Hematopoietic multipotent progenitor cell treated with erythropoietin and hydrocortisone succinate and interleukin-3 and kit ligand, for 4 days (in vitro differentiated cells): Measurements from ENCODE around the gene CLCN1.
"Not testable (repeated sequence)": the region's sequence is repeated elsewhere in the genome, so short reads cannot be mapped to it uniquely, and the experiment has no call there.

Source experiments
- DNase-seq: peaks from one replicate; pipeline ENCODE4 v3.0.0-alpha.2; 2015

CLCN1 gene

DNA sequence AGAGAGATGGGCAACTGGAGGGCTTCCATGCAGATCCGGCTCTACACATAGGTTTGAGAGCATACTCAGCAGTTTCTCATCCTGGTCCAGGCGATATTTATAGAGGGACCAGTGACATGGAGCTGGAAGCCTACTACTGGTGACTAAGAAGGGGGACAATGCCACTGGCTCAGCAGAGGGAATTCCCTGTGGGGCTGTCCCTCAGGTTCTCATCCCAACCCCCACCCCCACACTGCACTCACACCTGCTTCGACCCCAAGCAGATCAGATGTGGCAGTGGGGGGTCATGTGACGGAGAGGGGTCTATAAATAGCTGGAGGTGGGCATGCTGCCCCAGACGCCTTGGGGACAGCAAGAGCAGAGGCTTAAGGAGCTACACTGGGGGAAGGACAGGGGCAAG is at the start of gene CLCN1:
Gene CLCN1 (plus strand): TSS at position 336 of the 400 bp plus-strand sequence. CDS start 102 bp downstream, outside the sequence.
- DNase-seq = no peak

GRCh38 chr7:143269251-143269650 is 46.7 kb upstream of the CLCN1 start:
- no peak for DNase-seq

- DNase-seq = no peak
These were observed 44.7 kb upstream of the CLCN1 start for GRCh38 chr7:143271240-143271639.

DNA sequence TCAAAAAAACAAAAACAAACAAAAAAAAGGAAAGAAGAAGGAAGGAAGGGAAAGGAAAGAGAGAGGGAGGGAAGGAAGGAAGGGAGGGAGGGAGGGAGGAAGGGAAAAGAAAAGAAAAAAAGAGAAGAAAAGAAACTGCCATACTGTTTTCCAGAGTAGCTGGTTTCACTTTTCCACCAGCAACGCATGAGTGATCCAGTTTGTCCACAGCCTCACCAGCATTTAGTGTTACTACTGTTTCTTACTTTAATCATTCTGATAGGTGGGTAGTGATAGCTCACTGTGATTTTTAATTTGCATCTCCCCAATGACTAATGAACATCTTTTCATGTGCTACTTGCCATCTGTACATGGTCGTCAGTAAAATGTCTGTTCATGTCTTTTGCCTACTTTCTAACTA is 43.0 kb upstream of the CLCN1 start:
- DNase-seq = no peak

DNA sequence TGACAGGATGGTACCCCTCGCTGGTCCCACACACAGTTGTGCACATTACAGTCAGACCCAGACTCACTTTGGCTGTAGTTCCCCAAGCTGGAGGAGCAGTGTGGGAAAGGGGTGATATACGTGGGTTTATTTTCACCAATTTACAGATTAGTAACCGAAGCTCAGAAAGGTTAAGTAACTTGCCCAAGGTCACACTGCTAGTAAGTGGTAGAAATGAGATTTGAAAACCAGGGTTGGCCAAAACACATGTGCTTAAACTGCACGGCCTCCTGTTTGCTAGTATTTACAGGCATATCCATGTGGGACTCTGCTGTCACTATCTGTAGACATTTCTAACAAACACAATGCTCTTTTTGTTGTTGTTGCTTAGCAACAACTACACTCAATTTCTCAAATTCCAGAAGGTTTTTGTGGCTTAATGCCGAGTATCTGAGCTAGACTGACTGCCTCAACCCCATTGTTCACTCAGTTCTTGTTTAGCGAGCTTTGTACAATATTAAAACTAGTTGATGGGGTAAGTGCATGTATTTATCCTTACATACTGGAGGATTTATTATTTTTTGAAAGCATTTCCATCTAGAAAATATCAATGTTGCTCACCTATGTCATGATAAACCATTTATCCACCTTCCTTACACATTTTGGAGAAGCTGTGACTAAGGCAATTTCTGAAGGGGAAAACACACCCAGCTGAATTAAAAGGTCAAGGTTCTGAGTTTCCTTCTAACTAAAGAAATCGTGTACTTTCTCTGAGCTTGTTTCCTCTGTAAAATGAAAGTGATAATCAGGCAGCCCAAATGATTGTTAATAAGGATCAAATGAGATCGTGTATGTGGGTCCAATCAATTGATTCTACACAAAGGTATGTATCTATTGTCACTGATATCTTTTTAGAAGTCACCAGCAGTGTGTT is 36.5 kb upstream of the CLCN1 start:
- no peak for DNase-seq

GRCh38 chr7:143280160-143280559 is 35.8 kb upstream of the CLCN1 start:
- no peak for DNase-seq

DNA sequence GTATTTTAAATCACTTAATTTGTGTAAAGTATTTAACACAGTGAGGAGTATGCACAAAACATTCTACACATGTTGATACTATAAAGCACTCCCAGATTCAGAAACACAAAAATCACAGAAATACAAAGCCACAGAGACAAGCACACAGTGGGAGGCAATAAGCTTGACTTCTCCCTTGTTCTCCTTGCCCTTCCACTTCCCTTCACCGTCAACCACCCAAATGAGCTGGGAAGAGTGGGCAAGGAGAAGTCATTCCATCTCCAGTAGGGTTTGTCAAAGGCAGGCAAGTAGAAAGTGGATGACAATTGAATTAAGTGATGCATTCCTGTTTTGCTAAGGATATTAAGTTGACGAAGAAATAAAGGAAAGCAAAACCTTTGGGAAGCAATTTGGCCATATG is 35.3 kb upstream of the CLCN1 start:
- DNase-seq = no peak

DNA sequence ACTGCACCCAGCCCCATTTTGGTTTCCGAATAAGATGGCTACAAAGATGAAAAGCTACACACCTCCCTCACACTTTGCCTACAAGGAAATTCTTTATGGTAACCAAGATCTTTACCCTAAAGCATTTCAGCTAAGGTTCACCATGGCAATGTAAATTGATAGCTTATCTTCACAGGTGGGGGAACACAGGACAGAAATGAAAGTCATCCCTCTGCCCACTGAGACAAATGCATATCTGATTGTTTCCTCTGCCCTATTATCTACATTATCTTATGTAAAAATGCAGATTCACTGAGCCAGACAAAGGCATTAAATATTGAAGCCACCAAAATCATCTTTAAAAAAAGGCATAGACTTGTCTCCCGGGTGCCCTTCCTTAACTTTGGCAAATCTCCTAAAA is 34.4 kb upstream of the CLCN1 start:
- DNase-seq = no peak

DNA sequence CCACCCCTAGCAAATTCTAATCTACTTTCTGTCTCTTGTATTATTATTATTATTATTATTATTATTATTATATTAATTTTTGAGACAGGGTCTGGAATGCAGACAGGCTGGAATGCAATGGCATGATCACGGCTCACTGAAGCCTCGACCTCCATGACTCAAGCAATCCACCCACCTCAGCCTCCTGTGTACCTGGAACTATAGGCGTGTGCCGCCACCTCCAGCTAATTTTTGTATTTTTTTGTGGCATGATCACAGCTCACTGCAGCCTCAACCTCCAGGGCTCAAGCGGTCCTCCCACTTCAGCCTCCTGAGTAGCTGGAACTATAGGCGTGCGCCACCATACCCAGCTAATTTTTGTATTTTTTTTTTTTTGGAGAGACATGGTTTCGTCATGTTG is 33.8 kb upstream of the CLCN1 start:
- no peak for DNase-seq

GRCh38 chr7:143283381-143283780 is 32.5 kb upstream of the CLCN1 start:
- no peak for DNase-seq

- no peak for DNase-seq
These were observed 31.1 kb upstream of the CLCN1 start, which contains the start of gene TMEM139 for GRCh38 chr7:143284591-143285469. Gene TMEM139, plus strand, starts transcription at chr7:143284958. Its CDS starts 1,000 bp downstream, at chr7:143285958.

GRCh38 chr7:143285470-143285778 is 30.5 kb upstream of the CLCN1 start:
- DNase-seq = no peak

GRCh38 chr7:143285806-143286521 is 29.9 kb upstream of the CLCN1 start:
- no peak for DNase-seq

DNA sequence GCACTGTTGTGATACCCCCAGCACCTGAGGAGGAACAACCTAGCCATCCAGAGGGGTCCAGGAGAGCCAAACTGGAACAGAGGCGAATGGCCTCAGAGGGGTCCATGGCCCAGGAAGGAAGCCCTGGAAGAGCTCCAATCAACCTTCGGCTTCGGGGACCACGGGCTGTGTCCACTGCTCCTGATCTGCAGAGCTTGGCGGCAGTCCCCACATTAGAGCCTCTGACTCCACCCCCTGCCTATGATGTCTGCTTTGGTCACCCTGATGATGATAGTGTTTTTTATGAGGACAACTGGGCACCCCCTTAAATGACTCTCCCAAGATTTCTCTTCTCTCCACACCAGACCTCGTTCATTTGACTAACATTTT is 29.4 kb upstream of the CLCN1 start:
- no peak for DNase-seq

DNA sequence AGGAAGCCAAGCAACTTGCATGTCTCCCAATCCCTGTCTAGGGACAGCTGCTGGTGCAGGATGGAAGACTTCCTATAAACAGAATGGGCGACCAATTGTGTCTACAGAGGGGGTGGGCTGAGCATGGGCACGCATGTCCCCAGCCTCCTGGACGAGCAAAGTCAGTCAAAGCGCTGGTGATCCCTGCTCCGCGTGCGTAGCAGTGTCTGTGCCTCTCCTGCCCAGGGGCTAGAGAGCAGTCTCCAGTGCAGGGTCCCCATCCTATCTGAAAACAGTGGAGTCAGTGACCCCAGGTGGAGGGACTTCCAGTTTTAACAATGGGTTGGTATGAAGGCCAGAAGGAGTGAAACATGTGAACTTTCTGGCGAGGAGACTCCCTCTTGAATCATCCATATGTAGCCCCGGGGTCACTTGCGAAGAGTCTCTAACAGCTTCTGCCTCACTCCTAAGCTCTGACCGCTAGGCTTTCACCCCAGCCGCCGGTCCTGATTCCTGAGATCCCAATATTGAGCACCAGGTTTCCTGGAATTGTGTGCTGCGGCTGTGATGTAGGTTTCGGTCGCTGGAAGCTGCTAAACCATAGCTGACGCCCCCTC is 28.5 kb upstream of the CLCN1 start:
- DNase-seq = no peak

- peak; percentile 99 for DNase-seq
These were observed 27.7 kb upstream of the CLCN1 start, which contains the start of gene CASP2 for GRCh38 chr7:143287935-143288826. Gene CASP2, plus strand, starts transcription at chr7:143288351. Its CDS starts 105 bp downstream, at chr7:143288456.

GRCh38 chr7:143288836-143289235 is 27.1 kb upstream of the CLCN1 start:
- peak; percentile 31 for DNase-seq

DNA sequence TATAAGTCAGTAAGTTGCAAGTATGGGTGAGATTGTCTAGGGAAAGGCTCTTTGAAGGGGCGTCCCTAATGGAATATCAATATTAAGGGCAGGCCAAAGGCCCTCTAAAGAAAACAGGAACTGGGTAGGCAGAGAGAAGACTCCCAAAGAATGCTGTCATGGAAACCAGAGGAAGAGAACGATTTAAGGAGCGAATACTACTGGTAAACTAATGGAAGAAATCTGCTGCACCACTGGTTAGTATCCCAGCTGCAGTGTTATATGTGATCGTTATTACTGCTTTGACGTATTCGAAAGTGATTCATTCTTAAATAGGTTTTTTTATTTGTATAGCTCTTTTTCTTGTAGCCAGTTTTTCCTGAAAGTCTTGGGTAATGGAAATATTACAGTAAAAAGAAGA is 26.5 kb upstream of the CLCN1 start:
- DNase-seq = peak; percentile 55

DNA sequence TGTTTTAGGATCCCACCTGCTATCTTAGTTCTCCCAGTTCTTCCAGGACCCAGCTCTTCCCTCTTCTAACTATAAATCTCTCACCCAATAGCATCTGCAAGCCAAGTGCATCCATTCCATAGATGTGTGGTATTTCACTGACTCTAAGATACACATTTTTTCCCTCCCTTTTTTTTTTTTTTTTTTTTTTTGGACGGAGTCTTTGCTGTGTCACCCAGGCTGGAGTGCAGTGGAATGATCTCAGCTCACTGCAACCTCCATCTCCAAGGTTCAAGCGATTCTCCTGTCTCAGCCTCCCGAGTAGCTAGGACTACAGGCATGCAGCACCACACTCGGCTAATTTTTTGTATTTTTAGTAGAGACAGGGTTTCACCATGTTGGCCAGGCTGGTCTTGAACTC is 26.0 kb upstream of the CLCN1 start:
- DNase-seq = not testable (repeated sequence)

- no peak for DNase-seq
These were observed 25.6 kb upstream of the CLCN1 start for GRCh38 chr7:143290293-143290692.

GRCh38 chr7:143292876-143293275 is 23.0 kb upstream of the CLCN1 start:
- peak; percentile 54 for DNase-seq

DNA sequence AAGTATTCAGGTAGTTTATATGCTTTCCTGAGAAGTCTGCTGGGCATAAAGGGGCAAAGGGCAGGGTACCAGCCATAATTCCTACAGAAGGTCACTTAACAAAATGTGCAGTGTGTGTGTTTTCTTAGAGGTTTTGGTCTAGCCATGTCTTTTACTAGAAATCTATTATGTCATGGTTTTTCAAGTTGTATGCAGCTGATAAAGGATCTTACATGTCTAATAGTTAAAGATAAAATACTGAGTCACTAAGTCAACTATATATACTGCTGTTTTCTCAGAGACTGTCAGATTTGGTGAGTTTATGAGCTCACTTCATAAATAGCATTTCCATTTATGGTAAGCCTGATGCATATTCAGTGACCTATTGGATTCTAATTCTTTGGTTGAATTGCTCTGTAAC is 20.0 kb upstream of the CLCN1 start:
- DNase-seq = peak; percentile 29
